ENCODE data around the gene GPC6. TPM values are rescaled to one million over a fixed set of nuclear protein-coding genes. Genes with fewer than 3 reads are reported as not detected.

Gene GPC6
- total RNA-seq, 1 donor from 2014 or later = not detected

- no peaks in the 10 kb centered on the region for H3K27me3 Mint-ChIP-seq
- POLR2A ChIA-PET = no interaction called here
- H3K27ac Mint-ChIP-seq = no peak overlapping the region
- no peak for TF ChIP-seq CTCF (IDR thresholded peaks at IDR 0.05)
- intact Hi-C loops (cut with micrococcal nuclease) = no loop called here
- peaks cover 3% of the 10 kb centered on the region for H3K9me3 Mint-ChIP-seq
- no peaks in the 10 kb centered on the region for H3K4me1 Mint-ChIP-seq
- DNase-seq (no peak), ATAC-seq (ENCODE audit: low read depth) (no peak)
- no peaks in the 10 kb centered on the region for H3K36me3 Mint-ChIP-seq (ENCODE audit: low read depth)
- H3K4me3 Mint-ChIP-seq = no peak overlapping the region
- CTCF ChIA-PET = no interaction called here
These were observed 57.5 kb downstream of the GPC6 start for GRCh38 chr13:93284064-93284463.

- no peak for ATAC-seq (ENCODE audit: low read depth)
- no peak for DNase-seq
- Mint-ChIP-seq H3K4me1 (no peaks in the 10 kb centered on the region), H3K27me3 (no peaks in the 10 kb centered on the region), H3K4me3 (no peak overlapping the region), H3K36me3 (ENCODE audit: low read depth) (no peaks in the 10 kb centered on the region), H3K9me3 (peaks cover 3% of the 10 kb centered on the region), H3K27ac (no peak overlapping the region)
- TF ChIP-seq CTCF (IDR thresholded peaks at IDR 0.05) = no peak
- ChIA-PET POLR2A (no interaction called here), CTCF (no interaction called here)
- intact Hi-C loops (cut with micrococcal nuclease) = no loop called here
These were observed 59.4 kb downstream of the GPC6 start for GRCh38 chr13:93286047-93286446.

GRCh38 chr13:93289053-93289452, 62.4 kb downstream of the GPC6 start:
- intact Hi-C loops (cut with micrococcal nuclease) = no loop called here
- no peaks in the 10 kb centered on the region for H3K27me3 Mint-ChIP-seq
- no peaks in the 10 kb centered on the region for H3K9me3 Mint-ChIP-seq
- no peak overlapping the region for H3K4me3 Mint-ChIP-seq
- no peaks in the 10 kb centered on the region for H3K36me3 Mint-ChIP-seq (ENCODE audit: low read depth)
- ChIA-PET CTCF (no interaction called here), POLR2A (no interaction called here)
- DNase-seq (no peak), ATAC-seq (ENCODE audit: low read depth) (no peak)
- no peak for TF ChIP-seq CTCF (IDR thresholded peaks at IDR 0.05)
- no peak overlapping the region for H3K27ac Mint-ChIP-seq
- H3K4me1 Mint-ChIP-seq = no peaks in the 10 kb centered on the region

GRCh38 chr13:93289842-93290241, 63.2 kb downstream of the GPC6 start:
- intact Hi-C loops (cut with micrococcal nuclease) = no loop called here
- DNase-seq (no peak), ATAC-seq (ENCODE audit: low read depth) (no peak)
- ChIA-PET POLR2A (no interaction called here), CTCF (no interaction called here)
- no peaks in the 10 kb centered on the region for H3K36me3 Mint-ChIP-seq (ENCODE audit: low read depth)
- no peaks in the 10 kb centered on the region for H3K4me1 Mint-ChIP-seq
- no peaks in the 10 kb centered on the region for H3K9me3 Mint-ChIP-seq
- H3K27me3 Mint-ChIP-seq = no peaks in the 10 kb centered on the region
- H3K4me3 Mint-ChIP-seq = no peak overlapping the region
- H3K27ac Mint-ChIP-seq = no peak overlapping the region
- no peak for TF ChIP-seq CTCF (IDR thresholded peaks at IDR 0.05)

GRCh38 chr13:93290503-93290902, 63.9 kb downstream of the GPC6 start:
- Mint-ChIP-seq H3K27me3 (no peaks in the 10 kb centered on the region), H3K36me3 (ENCODE audit: low read depth) (no peaks in the 10 kb centered on the region), H3K9me3 (no peaks in the 10 kb centered on the region), H3K4me1 (no peaks in the 10 kb centered on the region), H3K27ac (no peak overlapping the region), H3K4me3 (no peak overlapping the region)
- ChIA-PET CTCF (no interaction called here), POLR2A (no interaction called here)
- ATAC-seq (ENCODE audit: low read depth) = no peak
- TF ChIP-seq CTCF (IDR thresholded peaks at IDR 0.05) = no peak
- intact Hi-C loops (cut with micrococcal nuclease) = no loop called here
- DNase-seq = no peak
